ENCODE results near the gene ARHGAP22. TPM values are rescaled to one million over a fixed set of nuclear protein-coding genes. Genes with fewer than 3 reads are reported as not detected.

Gene ARHGAP22
- total RNA-seq, 1 experiment from 2014 or later, result 3.0 TPM

DNA sequence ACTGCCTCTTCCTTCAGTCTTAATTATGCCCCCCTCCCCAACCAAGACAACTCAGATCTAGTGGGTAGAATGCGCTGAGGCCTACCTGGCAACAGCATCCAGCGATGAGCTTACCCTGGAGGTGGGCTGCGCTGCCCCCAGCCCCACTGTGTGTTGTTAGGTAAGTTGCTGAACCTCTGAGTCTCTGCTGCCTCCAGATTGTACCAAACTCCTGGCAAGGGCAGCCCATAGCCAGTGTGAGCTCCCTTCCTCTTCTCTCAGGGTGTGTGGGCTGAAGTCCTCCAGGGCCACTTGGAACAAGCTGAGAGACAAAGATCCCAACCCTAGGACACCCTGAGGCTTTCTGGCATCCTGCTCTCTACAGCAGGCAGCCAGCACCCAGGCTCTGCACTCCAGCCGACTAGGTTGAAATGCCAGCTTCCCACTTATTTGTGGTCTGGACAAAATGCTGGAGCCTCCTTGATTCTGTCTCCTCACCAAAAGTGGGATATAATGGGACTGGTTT lies 135.3 kb downstream of the ARHGAP22 start:
- DNase-seq (ENCODE audit: extremely low read depth, low read depth), result no peak

DNA sequence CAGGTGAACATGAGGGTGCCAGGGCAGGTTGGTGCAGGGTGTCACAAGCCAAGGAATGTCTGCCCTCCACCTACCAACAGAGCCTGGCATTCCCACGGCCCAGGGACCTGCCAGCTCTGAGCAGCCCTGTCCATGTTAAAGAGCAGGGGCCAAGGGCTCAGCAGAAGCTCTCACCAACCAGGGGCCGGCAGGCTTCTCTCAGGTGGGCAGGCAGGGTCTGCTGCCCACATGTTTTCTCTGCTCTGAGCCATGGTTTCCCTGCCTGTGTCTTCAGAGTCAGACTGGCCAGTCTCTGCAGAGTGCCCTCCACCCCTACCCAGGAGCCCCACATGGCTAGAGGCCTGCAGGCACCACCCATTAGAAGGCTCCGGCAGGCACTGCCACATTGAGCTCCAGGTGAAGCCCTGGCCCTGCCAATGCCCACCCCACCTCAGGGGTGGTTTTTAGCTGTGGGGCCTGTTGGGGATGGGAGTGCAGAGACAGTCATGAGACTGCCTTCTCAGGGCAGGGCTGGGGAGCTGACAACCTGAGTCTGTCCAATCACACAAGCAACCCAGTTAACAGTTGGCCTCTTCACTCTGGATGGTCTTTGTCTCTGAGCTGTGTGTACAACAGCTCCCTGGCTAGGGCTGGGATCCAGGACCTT lies 135.9 kb downstream of the ARHGAP22 start:
- no peak for DNase-seq (ENCODE audit: extremely low read depth, low read depth)

DNA sequence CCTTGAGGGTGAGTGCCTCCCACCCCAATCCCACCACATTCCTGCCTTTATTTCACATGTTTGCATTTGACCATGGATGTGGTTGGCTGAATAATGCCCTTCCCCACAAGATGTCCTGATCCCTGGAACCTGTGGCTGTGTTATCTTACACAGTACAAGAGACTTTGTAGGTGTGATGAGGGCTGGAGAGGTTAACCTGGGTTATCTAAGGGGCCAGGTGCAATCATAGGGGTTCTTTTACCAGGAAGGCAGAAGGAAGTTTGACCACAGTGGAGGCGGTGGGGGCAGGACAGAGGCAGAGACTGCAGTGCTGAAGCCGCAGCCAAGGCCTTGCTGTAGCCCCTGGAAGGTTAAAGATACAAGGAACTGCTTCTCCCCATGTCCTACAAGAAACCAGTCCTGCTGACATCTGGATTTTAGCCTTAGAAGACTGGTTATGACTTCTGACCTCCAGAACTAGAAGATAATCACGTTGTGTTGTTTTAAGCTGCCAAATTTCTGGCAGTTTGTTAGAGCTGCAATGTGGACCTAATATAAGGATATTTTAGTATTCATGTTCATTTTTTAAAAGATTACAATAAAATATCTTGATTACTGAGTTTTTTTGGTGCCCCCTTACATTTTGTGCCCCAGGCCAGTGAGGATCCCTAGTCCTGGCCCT lies 136.6 kb downstream of the ARHGAP22 start:
- no peak for DNase-seq (ENCODE audit: extremely low read depth, low read depth)

DNA sequence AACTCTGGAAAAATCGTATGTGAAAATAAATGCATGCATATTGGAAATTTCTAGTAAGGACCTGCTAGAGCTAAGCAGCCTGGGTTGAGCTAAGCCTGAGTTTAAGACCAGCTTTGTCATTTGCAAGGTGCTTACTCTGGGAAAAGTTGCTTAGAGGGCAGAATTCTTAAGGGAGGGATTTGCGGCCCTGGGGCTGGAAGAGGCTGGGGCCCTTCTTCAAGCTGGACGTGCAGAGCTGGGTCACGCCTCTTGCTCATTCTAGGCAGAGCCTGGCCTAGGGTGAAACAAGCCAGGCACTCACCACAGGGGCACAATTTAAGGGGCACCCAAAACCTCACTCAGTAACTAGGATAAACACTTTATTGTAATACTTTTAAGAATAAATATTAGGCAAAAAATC lies 137.2 kb downstream of the ARHGAP22 start:
- no peak for DNase-seq (ENCODE audit: extremely low read depth, low read depth)

DNA sequence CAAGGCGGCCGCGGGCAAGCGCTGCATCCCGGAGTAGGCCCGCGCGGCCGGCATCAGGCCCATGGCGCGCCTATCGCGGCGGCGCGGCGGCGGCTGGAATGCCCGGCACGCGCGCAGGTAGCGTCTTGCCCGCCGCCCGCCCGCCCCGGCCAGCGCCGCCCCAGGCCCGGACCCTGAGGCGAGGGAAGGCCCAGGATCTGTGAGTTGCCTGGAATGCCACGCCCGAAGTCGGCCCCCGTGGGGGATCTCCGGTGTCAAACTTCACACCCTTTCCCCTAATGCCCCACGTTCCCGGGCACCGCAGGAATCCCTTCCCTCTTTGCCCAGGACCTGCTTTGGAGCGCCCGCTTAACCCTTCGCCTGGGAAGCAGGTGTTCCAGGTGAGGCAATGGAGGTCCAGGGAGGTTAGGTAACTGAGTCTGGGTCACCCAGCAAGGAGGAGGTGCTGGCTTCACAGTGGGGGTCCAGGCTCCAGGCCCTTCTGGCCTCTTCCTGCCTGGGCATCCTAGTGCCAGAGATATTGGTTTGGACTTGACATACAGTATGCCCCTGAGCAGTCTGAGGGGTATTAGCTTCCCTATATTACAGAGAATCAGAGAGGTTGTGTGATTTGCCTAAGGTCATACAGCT lies 138.1 kb downstream of the ARHGAP22 start:
- DNase-seq (ENCODE audit: extremely low read depth, low read depth), result no peak

DNA sequence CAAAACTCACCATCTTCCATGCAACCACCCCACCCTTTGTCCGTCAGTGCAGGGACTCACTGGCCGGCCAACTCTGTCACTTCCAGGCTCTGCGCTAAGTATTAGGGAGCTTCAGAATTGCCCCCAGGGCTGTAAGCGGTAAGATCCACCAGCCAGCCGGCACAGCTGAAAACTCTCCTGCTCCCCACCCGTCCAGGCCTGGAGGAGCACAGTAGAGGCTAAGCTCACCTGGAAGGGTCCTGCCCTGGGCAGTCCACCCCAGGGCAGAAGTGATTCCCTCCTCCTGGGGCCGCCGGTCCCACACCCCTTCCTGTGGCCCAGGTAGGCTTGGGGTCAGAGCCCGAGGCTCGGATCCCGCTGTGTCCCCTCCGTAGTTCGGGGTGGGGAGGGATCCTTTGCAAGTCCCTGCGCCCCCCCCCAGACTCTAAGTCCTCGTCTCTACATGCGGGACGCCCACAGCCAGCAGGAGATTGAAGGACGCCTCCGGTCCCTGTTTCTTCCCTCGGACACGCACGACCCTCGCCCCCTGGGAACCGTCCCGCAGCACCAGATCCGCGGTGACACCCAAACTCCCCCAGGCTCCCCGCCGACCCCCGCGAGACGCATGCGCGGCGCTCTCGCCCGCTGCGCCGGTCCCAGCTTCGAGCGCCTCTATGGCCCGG lies 138.9 kb downstream of the ARHGAP22 start:
- DNase-seq (ENCODE audit: extremely low read depth, low read depth), result no peak

DNA sequence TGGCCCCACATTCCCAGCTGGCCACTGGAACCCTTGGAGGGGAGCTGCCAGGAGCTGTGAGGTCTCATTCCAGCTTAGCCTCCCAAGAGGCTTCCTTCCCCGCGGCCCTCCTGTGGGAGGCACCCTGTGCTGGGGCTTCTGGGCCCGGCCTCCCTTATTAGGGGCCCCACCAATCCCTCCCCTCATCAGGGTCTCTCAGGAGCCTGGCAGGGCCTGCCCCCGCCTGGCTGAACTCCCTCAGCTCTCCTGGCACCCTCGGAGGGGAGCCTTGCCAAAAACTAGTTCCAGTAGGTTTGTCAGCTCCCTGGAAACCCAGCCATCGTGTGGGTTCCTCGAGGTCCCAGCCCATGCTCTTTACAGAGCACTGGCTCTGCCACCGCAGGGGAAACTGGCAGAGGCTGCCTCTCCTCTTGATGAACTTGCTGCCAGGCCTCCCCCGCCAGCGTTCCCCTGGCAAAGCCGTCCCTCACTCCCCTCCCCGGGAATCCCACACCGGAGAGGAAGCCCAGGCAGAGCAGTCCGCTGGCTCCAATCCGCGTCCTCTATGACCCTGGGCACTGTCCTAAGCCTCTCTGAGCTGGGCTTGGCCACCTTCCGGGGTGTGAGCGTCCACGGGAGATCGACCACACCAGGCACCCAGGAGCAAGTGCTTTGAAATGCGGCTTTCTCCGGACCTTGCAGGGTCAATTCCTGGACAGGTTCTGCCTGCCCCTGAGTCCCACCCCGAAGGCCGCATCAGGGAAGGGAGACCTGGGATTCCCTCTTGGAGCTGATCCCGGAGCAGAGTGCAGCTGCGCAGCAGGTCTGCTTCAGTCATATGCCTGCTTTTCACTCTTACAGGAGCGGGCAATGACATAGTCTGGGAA lies 139.8 kb downstream of the ARHGAP22 start:
- DNase-seq (ENCODE audit: extremely low read depth, low read depth), result no peak

DNA sequence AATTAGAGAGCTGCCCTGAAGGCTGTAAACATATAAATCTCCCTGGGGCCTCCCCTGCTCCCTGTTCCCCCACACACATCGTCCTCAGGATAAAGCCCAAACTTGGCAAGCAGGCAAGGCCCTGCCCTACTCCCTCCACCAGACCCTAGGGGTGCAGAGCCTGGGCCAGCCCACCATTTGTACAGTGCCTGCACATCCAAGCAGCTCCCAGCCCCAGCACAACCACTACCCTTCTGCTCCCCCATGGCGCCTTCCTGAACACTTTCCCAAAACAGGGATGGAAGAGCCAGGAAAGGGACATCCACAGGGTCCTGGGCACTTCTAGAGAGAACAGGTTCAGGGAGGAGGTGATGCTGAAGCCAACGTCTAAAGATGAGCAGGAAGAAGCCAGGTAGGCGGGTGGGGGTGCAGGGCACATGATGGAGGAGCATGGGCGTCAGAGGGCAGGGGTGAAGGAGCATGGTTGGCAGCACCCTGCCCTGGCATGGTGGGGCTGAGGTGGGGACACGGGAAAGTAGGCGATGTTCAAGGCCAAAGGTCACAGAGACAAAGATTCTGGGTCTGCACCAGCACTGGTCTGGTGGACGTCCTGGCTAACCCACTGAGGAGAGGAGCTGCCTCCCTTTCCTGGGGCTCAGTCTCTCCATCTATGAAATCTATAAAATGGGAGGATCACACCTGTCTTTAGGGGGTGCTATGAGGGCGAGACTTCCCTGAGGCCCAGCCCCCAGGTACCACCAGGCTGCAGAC lies 140.6 kb downstream of the ARHGAP22 start:
- DNase-seq (ENCODE audit: extremely low read depth, low read depth), result no peak

DNA sequence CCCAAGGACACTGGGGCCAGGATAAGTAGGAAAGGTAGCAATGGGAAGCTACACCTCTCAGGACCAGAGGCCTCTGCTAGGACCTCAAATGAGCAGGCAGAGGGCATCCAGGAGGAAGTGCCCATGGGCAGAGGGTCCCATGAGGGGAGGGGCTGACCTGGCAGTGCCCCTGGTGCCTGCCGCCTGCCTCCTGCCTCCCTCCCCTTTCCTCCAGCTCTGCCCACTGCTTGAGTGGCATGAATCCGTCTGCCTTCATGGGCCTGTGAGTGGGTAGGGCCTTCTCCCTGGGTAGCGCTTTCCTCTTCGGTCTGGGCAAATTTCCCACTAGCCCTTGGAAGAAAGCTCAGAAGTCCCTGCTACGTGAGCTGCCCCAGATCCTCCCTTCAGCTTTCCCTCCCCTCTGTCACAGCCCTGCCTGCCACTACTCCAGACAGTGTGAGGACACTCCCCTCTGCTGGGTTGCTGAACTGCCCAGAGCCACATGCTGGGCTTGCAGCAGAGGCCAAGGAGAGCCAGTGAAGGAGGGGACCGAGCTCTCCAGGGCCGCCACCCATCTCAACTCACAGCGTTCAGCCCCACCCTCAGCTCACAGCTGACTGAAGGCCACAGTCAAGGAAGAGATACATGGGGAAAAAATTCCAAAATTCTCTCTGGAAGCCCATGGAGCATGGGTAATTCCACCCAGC lies 141.4 kb downstream of the ARHGAP22 start:
- DNase-seq (ENCODE audit: extremely low read depth, low read depth), result no peak

DNA sequence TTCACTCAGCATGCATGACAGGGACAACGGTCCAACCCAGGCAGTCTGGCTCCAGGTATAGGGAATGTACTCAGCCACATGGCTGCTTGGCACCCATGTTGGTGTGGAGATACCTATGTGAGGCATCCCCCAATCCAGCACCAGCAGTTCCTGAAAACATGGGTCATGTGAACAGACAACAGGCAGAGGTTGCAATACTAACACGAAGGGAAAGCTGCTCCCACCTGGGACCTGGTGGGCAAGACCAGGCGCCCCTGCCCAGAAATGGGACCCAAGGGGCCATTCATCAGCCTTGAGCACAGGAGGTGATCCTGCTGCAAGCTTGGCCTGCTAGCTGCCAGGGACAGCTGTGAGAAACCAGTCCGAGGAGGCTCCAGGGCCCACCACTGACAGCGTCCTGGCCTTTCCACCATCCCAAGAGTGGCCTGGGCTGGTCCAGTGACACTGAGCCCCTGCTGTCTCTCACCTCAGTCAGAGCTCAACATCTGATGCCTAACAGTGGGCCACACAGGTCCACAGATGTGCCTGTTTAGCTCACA lies 142.3 kb downstream of the ARHGAP22 start:
- DNase-seq (ENCODE audit: extremely low read depth, low read depth), result no peak

DNA sequence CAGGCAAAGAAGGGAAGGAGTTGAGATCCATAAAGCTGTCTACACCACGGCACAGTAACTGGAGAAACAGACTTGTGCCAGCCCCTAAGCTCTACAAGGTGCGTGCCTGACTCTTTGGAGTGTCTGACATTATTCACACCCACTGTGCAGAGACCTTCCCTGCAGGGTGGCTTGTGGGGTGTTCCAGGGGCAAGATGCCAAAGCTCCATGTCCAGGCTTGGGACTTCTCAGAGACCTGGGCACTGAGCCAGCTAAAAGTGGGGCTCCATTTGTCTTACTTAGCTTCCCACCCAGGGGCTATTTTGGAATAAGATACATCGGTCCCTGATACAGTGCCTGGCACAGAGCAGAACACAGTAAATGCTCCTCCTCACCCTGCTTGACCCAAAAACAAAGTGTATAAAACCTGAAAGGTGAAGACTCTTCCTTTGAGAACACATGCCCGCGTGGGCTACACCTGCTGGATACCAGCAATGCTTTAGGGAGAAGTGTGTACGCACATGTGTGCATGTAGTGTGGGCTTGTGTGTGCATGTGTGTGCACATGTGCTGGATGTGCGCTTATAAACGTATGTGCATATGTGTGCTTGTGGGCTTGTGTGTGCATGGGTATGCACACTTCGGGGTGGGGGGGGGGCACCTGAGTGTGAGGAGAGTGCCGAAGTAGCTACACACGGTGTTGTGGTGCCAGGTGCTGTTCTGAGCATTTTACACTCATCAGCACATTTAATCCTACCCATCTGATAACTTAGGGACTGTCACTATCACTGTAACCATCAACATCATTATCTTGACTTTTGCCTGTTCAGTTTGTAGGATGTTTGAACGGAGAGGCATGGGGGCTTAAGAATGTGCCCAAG lies 143.0 kb downstream of the ARHGAP22 start:
- DNase-seq (ENCODE audit: extremely low read depth, low read depth), result no peak

DNA sequence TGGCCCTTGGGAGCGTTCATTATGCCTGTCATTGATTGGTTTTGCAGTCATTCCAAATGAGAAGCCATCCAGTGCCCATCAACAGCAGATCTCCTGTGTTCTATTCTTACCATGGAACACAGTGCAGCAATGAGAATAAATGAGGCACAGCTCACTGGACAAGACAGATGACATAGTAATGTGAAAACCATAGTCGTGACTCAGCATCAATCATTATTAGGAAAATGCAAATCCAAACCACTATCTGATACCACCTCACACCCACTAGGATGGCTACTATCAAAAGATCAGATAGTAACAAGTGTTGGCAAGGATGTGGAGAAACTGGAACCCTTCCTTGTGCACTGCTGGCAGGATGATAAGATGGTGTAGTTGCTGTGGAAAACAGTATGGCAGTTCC lies 144.7 kb downstream of the ARHGAP22 start:
- no peak for DNase-seq (ENCODE audit: extremely low read depth, low read depth)

DNA sequence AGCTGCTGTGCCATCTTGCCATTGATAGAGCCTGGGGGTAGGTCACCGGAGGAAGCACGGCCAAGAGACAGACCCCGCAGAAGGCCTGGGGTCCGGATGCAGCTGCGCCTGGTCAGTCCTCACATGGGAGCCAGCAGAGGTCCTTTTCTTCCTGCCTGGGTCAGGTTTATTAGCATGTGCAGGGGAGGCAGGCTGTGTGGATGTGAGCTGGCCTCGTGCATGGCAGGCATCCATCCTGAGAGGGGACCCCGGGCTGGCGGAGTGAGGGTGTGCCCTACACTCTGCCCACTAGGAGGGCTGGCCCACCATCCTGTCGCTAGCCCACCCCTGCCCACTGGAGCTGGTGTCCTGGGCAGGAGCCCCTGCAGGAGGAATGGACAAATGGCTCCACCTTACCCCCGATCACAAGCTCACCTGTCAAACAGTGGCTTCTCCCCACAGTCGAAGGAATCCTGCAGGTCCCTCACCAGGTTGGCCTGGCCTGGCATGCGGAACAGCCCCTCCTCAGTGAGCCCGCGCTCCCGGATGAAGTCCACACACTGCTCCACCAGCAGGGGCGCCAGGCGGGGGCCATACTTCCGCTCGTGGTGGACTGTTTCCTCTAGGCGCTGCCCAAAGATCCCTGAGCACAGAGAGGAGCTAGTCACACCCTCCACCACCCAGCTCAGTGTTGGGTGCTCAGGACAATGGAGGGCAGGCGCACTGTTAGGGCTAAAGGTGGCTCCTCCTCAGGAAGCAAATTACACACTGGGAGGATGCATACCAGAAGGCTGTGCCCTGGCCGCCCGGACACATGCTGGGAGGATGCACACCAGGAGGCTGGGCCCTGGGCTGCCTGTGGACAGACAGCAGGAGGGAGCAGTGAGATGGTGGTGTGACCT lies 145.4 kb downstream of the ARHGAP22 start:
- no peak for DNase-seq (ENCODE audit: extremely low read depth, low read depth)

DNA sequence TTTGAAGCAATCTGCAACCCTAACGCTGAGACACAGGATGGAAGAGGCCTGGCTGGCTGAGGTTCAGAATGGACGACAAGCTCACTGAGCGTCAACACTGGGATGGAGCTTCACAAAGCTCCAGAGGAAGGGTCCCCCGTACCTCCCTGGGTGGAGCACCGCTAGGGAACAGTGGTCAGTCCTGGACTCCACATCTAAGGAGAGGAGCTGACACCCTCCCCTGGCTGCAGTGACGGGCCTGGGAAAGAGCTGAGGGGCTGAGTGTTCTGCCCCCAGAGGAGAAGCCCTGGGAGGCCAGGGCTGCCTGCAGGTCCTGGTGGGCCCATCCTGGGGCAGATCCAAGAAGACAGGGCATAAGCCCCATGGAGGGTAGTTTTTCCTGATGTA lies 146.2 kb downstream of the ARHGAP22 start:
- no peak for DNase-seq (ENCODE audit: extremely low read depth, low read depth)

DNA sequence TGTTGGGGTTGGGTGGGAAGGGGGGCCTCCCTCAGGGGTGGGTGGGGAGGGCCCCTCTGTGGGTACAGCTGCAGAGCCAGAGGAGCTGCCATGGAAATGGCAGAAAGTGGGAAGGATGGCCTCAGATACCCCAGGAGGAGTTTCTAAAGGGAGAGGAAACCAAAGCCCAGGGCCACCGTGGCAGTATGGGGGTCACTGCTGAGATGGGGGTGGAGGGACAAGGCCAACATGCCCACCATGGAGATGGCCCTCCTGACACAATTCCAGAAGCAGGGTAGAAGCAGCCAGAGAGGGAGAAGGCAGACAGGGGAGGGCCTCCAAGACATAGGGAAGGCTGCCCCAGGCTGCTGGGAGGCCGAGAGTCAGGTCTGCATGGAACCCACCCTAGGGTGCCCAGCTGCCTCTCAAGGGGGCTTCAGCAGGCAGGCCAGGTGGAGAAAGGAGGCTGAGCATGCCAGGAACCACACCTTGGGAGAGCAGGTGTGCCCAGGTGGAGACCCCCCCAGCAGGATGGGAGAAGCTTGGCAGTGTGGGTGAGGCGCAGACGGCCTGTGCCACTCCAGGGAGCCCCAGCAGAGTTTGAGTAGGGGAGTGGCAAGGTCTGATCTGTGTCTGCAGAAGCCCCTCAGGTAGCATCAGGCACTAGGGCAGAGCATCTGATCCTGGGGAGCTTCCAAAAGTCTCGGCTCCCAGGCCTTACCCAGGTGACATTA lies 146.8 kb downstream of the ARHGAP22 start:
- DNase-seq (ENCODE audit: extremely low read depth, low read depth), result no peak
